Tibial nerve (tissue), 4 donors: ENCODE data around the gene NR2F6. TPM values are rescaled to one million over a fixed set of nuclear protein-coding genes. Genes with fewer than 3 reads are reported as not detected.
A peak's percentile ranks its signal among the peaks of the same experiment; 100 is the strongest.
"Not testable (repeated sequence)": the region's sequence is repeated elsewhere in the genome, so short reads cannot be mapped to it uniquely, and the experiment has no call there.

Experiments used
- DNase-seq, 2 donors: peaks; one replicate each; pipeline ENCODE4 v3.0.0-alpha.2; 2019; ENCODE audit warnings: low spot score in 2 of 2
- H3K27ac ChIP-seq, 4 donors: fragments of 200-600 bp; sonication (generic) in 3 of 4; one replicate each; pipeline ENCODE4 v1.5.1; 2017 to 2019; ENCODE audit warnings: mild to moderate bottlenecking in 1 of 4
- H3K27me3 ChIP-seq, 2 donors: fragments of 200-600 bp; sonication (generic) in 1 of 2; one replicate each; pipeline versions ENCODE4 v1.5.1 to v1.6.0; 2017 to 2019
- H3K36me3 ChIP-seq, 3 donors: fragments of 200-600 bp; sonication (generic); one replicate each; pipeline ENCODE4 v1.5.1; 2018 to 2019
- H3K4me1 ChIP-seq, 4 donors: fragments of 200-600 bp; sonication (generic) in 3 of 4; one replicate each; pipeline ENCODE4 v1.5.1; 2017 to 2019
- H3K4me3 ChIP-seq, 4 donors: fragments of 200-600 bp; sonication (generic) in 3 of 4; one replicate each; pipeline ENCODE4 v1.5.1; 2017 to 2019; ENCODE audit warnings: mild to moderate bottlenecking in 1 of 4, moderate library complexity in 1 of 4
- H3K9me3 ChIP-seq, 4 donors: fragments of 200-600 bp; sonication (generic) in 3 of 4; one replicate each; pipeline ENCODE4 v1.5.1; 2017 to 2019
- EP300 ChIP-seq, 2 donors: sonication (generic); formaldehyde crosslinking; IDR thresholded peaks; one replicate each; pipeline ENCODE4 v1.6.1; 2017; ENCODE audit warnings: antibody characterized with exemption in 2 of 2, mild to moderate bottlenecking in 1 of 2
- POLR2A ChIP-seq, 2 donors: fragments of 450-650 bp; IDR thresholded peaks; one replicate each; pipeline ENCODE4 v1.6.1; 2017; ENCODE audit warnings: antibody characterized with exemption in 2 of 2, mild to moderate bottlenecking in 2 of 2, moderate library complexity in 2 of 2
- WGBS, 2 donors: methylation state at CpG; one replicate each; pipeline ENCODE4 v1.1.5; 2018; 5-methylcytosine and 5-hydroxymethylcytosine counted together
- total RNA-seq, 4 donors: library from RNA; depleted of rRNA; stranded (reverse); fragments of >200 nt; gene quantifications; one replicate each; pipeline ENCODE4 v1.1.0, GENCODE V29; 2016
- TF ChIP-seq, protein P1 (sequence below), 5 experiments: fragments of 200-600 bp in 3 of 5; fragments of 450-650 bp in 2 of 5; sonication (generic) in 3 of 5; IDR thresholded peaks; one replicate each; pipeline ENCODE4 v1.5.1; 2016 to 2019; ENCODE audit warnings: antibody characterized with exemption in 5 of 5, mild to moderate bottlenecking in 3 of 5, moderate library complexity in 2 of 5

The NR2F6 gene
- total RNA-seq, 4 donors from 2014 or later, result 30.0 to 46.0 (median 39.5) TPM

DNA sequence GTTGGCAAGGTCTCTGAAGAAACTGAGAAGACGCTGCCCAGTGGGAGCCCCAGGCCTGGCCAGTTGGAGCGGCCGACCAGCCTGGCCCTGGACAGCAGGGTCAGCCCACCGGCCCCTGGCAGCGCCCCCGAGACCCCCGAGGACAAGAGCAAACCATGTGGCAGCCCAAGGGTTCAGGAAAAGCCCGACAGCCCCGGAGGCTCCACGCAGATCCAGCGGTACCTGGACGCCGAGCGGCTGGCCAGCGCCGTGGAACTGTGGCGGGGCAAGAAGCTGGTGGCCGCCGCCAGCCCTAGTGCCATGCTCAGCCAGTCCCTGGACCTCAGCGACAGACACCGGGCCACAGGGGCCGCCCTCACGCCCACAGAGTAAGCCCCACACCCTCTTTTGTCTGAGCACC is 50.6 kb downstream of the NR2F6 start:
- DNase-seq, result no peak
- peaks cover 0 to 100% (median 50%) of the 10 kb centered on the region in 3 donors for H3K36me3 ChIP-seq
- 94 to 96% methylated on average over 3 to 19 of the region's 23 CpGs for WGBS, 2 donors

DNA sequence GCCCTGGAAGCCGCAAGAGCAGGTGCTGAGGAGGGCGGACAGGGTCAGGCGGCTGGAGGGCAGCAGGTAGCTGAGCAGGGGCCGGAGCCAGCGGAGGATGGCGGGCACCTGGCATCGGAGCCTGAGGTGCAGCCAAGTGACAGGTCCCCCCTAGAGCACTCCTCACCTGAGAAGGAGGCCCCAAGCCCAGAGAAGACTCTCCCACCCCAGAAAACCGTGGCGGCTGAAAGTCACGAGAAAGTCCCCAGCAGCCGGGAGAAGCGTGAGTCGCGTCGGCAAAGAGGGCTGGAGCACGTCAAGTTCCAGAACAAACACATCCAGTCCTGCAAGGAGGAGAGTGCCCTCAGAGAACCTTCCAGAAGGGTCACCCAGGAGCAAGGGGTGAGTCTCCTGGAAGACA is 51.1 kb downstream of the NR2F6 start:
- peaks cover 0 to 100% (median 48%) of the 10 kb centered on the region in 3 donors for H3K36me3 ChIP-seq
- H3K27ac ChIP-seq, result no peak overlapping the region
- H3K4me1 ChIP-seq, result no peaks in the 10 kb centered on the region
- TF ChIP-seq EP300 (IDR thresholded peaks at IDR 0.05) (no peak), POLR2A (IDR thresholded peaks at IDR 0.05) (no peak)
- TF ChIP-seq, protein P1, sequence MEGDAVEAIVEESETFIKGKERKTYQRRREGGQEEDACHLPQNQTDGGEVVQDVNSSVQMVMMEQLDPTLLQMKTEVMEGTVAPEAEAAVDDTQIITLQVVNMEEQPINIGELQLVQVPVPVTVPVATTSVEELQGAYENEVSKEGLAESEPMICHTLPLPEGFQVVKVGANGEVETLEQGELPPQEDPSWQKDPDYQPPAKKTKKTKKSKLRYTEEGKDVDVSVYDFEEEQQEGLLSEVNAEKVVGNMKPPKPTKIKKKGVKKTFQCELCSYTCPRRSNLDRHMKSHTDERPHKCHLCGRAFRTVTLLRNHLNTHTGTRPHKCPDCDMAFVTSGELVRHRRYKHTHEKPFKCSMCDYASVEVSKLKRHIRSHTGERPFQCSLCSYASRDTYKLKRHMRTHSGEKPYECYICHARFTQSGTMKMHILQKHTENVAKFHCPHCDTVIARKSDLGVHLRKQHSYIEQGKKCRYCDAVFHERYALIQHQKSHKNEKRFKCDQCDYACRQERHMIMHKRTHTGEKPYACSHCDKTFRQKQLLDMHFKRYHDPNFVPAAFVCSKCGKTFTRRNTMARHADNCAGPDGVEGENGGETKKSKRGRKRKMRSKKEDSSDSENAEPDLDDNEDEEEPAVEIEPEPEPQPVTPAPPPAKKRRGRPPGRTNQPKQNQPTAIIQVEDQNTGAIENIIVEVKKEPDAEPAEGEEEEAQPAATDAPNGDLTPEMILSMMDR (IDR thresholded peaks at IDR 0.05), result no peak
- no peaks in the 10 kb centered on the region for H3K9me3 ChIP-seq
- DNase-seq, result no peak
- 95 to 96% methylated on average over 16 of the region's 16 CpGs for WGBS, 2 donors
- no peaks in the 10 kb centered on the region for H3K27me3 ChIP-seq
- H3K4me3 ChIP-seq, result no peak overlapping the region

More for the DNA sequence above, 50.6 kb downstream of the NR2F6 start:
- H3K4me1 ChIP-seq, result no peaks in the 10 kb centered on the region
- TF ChIP-seq EP300 (IDR thresholded peaks at IDR 0.05), result no peak
- TF ChIP-seq, protein P1 (IDR thresholded peaks at IDR 0.05), result no peak
- H3K27ac ChIP-seq, result no peak overlapping the region
- H3K9me3 ChIP-seq, result no peaks in the 10 kb centered on the region
- no peak overlapping the region for H3K4me3 ChIP-seq
- no peaks in the 10 kb centered on the region for H3K27me3 ChIP-seq

DNA sequence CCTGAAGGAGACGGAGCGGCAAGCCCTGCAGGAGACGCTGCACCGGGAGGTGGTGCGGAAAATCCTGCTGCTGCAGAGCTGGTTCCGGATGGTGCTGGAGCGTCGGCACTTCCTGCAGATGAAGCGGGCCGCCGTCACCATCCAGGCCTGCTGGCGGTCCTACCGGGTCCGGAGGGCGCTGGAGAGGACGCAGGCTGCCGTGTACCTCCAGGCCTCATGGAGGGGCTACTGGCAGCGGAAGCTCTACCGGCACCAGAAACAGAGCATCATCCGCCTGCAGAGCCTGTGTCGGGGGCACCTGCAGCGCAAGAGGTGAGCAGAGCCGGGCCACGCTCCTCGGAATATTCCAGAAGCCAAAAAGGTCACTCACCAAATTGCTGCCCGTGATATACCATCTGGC is 53.0 kb downstream of the NR2F6 start:
- DNase-seq, result no peak
- Histone ChIP-seq H3K27me3 (no peaks in the 10 kb centered on the region), H3K4me1 (no peaks in the 10 kb centered on the region), H3K36me3 (peaks cover 0 to 100% (median 49%) of the 10 kb centered on the region in 3 donors), H3K9me3 (no peaks in the 10 kb centered on the region), H3K27ac (no peak overlapping the region), H3K4me3 (no peak overlapping the region)
- WGBS, 2 donors, result 96 to 97% methylated on average over 26 of the region's 26 CpGs
- TF ChIP-seq POLR2A (IDR thresholded peaks at IDR 0.05) (no peak), EP300 (IDR thresholded peaks at IDR 0.05) (no peak)
- TF ChIP-seq, protein P1 (IDR thresholded peaks at IDR 0.05), result no peak

DNA sequence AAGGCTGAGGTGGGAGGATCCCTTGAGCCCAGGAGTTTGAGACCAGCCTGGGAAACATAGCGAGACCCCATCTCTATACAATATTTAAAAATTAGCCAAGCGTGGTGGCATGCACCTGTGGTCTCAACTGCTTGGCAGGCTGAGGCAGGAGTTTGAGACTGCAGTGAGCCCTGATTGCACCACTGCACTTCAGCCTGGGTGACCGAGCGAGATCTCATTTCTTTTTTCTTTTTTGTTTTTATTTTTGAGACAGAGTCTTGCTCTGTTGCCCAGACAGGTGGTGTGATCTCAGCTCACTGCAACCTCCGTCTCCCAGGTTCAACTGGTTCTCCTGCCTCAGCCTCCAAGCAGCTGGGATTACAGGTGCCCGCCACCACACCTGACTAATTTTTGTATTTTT is 54.0 kb downstream of the NR2F6 start:
- H3K27me3 ChIP-seq, DNase-seq, H3K27ac ChIP-seq, H3K9me3 ChIP-seq, H3K4me1 ChIP-seq, H3K4me3 ChIP-seq: not testable (repeated sequence)
- peaks cover 1 to 100% (median 58%) of the 10 kb centered on the region in 3 donors for H3K36me3 ChIP-seq
- 81 to 86% methylated on average over 6 of the region's 6 CpGs for WGBS, 2 donors

DNA sequence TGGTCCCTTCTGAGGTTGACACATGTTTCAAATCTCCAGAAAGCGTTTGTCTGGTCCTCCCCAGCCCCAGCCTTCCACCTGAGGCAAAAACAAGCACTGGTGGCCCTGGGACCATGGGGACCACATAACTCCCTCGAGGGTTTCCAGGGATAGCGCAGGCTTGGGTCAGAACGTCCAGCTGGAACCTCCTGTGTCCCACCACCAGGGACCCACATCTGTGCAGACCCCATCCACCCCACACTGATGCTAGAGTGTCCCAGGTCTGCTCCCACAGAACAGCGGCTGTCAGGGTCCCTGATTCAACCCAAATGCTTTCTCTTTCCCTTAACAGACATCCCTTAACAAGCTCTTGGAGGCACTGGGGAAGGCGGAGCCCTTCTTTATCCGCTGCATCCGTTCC is 60.1 kb downstream of the NR2F6 start:
- no peaks in the 10 kb centered on the region for H3K27me3 ChIP-seq
- no peak for DNase-seq
- peaks cover 3 to 98% (median 21%) of the 10 kb centered on the region in 3 donors for H3K36me3 ChIP-seq
- 78 to 87% methylated on average over 8 of the region's 8 CpGs for WGBS, 2 donors
- no peak for TF ChIP-seq POLR2A (IDR thresholded peaks at IDR 0.05)
- no peak for TF ChIP-seq EP300 (IDR thresholded peaks at IDR 0.05)
- TF ChIP-seq, protein P1 (IDR thresholded peaks at IDR 0.05), result no peak
- H3K4me1 ChIP-seq, result no peaks in the 10 kb centered on the region
- no peak overlapping the region for H3K4me3 ChIP-seq
- no peak overlapping the region for H3K27ac ChIP-seq
- H3K9me3 ChIP-seq, result no peaks in the 10 kb centered on the region

DNA sequence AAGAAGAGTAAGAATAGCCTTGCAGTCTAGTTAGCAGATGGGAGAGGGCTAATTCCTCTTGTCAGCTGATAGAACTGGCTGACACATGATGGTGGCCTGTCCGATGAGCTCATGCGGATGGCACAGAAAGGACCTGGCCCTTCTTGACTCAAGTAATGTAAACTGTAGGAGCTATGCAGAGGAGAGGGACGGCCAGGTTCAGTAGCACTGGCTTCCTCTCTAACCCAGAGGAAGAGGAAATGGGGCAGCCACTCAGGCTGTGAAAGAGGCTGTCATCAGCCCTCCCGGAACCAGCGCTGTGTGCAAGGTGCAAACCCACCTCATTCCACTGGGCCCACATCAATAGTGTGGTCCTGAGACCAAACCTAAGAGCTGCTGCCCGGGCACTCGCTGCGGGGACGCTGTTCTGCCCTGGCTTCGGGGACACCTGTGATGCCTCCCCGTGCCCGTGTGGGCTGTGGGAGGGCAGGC is 61.3 kb downstream of the NR2F6 start:
- H3K27ac ChIP-seq, result peak overlapping the region in 1 of 4 donors; percentile 37
- TF ChIP-seq, protein P1 (IDR thresholded peaks at IDR 0.05), result no peak
- no peaks in the 10 kb centered on the region for H3K4me1 ChIP-seq
- peaks cover 3 to 96% (median 21%) of the 10 kb centered on the region in 3 donors for H3K36me3 ChIP-seq
- H3K9me3 ChIP-seq, result no peaks in the 10 kb centered on the region
- WGBS, 2 donors, result 86 to 87% methylated on average over 11 to 12 of the region's 12 CpGs
- no peaks in the 10 kb centered on the region for H3K27me3 ChIP-seq
- DNase-seq, result no peak
- H3K4me3 ChIP-seq, result no peak overlapping the region
